ENCODE data around the gene MSI2. TPM values are rescaled to one million over a fixed set of nuclear protein-coding genes. Genes with fewer than 3 reads are reported as not detected.

MSI2 gene
- total and polyA plus RNA-seq, 2 experiments from 2014 or later, result 18.9 to 41.8 TPM

DNA sequence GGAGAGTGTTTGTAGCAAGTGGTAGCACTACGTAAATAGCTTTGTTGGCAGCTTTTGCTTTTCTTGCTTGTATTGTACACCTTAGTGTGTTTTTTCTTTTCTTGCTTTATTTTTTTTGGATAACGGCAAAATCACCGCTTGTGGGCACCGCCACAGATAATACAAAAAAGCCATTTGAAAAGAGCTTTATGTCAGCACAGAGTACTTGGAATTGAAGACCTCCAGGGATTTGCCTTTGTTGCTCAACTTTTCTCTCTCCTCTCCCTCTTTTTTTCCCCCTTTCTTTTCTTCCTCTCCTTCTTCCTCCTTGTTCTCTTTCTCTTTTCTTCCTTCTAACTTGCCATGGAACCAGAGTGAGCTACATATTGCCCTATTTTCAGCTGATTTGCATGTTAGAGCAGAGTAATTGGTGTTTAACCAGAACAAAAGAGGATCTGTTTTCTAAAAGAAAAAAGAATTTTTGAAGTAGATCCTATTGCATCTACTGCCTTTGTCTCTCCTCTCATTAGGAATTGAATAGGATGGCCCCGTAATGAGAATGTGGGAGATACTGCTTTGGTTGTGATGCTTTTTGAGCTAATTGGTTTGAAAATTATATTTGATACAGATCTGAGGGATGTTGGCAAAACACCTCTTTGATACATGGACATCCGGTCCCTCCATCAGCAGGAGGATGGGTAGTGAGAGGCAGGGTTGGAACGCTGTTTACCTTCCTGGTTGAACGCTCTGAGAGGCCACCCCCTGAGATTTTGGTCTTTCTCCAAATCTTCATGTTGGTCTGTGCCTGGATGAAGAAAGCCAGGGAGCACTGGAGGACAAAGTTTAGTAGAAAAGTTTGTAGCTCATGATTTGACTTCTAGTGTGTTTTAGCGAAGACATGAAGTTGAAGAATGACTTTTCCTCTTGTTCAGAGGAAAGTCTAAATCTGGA lies 85.6 kb downstream of the MSI2 start (continued):
- TF ChIP-seq, protein P1, sequence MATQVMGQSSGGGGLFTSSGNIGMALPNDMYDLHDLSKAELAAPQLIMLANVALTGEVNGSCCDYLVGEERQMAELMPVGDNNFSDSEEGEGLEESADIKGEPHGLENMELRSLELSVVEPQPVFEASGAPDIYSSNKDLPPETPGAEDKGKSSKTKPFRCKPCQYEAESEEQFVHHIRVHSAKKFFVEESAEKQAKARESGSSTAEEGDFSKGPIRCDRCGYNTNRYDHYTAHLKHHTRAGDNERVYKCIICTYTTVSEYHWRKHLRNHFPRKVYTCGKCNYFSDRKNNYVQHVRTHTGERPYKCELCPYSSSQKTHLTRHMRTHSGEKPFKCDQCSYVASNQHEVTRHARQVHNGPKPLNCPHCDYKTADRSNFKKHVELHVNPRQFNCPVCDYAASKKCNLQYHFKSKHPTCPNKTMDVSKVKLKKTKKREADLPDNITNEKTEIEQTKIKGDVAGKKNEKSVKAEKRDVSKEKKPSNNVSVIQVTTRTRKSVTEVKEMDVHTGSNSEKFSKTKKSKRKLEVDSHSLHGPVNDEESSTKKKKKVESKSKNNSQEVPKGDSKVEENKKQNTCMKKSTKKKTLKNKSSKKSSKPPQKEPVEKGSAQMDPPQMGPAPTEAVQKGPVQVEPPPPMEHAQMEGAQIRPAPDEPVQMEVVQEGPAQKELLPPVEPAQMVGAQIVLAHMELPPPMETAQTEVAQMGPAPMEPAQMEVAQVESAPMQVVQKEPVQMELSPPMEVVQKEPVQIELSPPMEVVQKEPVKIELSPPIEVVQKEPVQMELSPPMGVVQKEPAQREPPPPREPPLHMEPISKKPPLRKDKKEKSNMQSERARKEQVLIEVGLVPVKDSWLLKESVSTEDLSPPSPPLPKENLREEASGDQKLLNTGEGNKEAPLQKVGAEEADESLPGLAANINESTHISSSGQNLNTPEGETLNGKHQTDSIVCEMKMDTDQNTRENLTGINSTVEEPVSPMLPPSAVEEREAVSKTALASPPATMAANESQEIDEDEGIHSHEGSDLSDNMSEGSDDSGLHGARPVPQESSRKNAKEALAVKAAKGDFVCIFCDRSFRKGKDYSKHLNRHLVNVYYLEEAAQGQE (IDR thresholded peaks at IDR 0.05; ENCODE audit: unreplicated experiment), result no peak

DNA sequence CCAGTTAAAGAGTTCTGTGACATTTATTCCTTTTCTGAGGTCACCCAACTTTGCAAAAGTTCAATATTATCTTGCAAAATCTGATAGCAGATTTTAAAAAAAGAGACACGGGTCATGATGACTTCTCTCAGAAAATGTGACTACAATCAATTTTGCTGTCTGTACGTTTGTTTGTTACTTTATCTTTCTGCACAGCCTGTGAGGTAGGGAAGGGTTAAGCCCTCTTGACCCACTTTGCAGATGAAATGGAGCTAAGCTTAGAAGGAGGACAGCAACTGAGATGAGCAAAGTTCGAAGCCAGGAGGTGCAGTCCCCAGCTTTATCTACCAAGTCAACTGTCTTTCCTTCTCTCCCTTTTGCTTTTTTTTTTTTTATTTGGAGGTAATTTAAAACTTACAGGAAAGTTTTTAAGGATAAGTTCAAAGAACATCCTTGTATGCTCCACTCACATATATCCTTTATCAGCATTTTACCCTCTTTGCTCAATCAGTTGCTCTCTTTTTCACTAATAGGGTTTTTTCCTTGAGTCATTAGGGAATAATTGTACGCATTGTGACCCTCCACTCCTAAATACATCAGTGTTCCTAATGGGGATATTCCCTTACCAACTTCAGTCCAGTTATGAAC lies 86.8 kb downstream of the MSI2 start:
- H3K36me3 ChIP-seq (ENCODE audit: insufficient read depth), result peaks cover 3% of the 10 kb centered on the region; the same call in 1 of the 2 replicates
- Mint-ChIP-seq H3K4me1 (peaks cover 44% of the 10 kb centered on the region), H3K4me3 (no peak overlapping the region), H3K36me3 (ENCODE audit: low read depth) (peaks cover 20% of the 10 kb centered on the region), H3K27me3 (ENCODE audit: insufficient read depth, low read depth, poor library complexity) (peaks cover 6% of the 10 kb centered on the region), H3K27ac (no peak overlapping the region), H3K9me3 (no peaks in the 10 kb centered on the region; the same call in 2 of the 3 replicates)
- DNase-seq (ENCODE audit: low spot score), result no peak
- H3K4me2 ChIP-seq, result no peak overlapping the region
- H4K20me1 ChIP-seq (replicated peaks; ENCODE audit: insufficient read depth), result no peaks in the 10 kb centered on the region
- H3K79me2 ChIP-seq (replicated peaks; ENCODE audit: insufficient read depth), result peaks cover 28% of the 10 kb centered on the region
- no peak overlapping the region for H3K4me3 ChIP-seq
- ATAC-seq, result no peak
- no peaks in the 10 kb centered on the region for H3K27me3 ChIP-seq (ENCODE audit: insufficient read depth)
- peaks cover 8% of the 10 kb centered on the region; the same call in 1 of the 2 replicates for H3K9me2 ChIP-seq (ENCODE audit: insufficient read depth)
- no peak overlapping the region for H3K27ac ChIP-seq (ENCODE audit: low read depth)
- no peak overlapping the region for H2AFZ ChIP-seq
- H3K4me1 ChIP-seq (ENCODE audit: insufficient read depth), result peaks cover 39% of the 10 kb centered on the region
- H3F3A ChIP-seq (replicated peaks; ENCODE audit: low read depth), result no peaks in the 10 kb centered on the region; the same call in 1 of the 2 replicates
- TF ChIP-seq NANOG (IDR thresholded peaks at IDR 0.05; ENCODE audit: borderline replicate concordance) (no peak), POLR2AphosphoS5 (IDR thresholded peaks at IDR 0.05; ENCODE audit: low read depth) (no peak), ZNF114 (CRISPR knock-in tag; IDR thresholded peaks at IDR 0.05) (no peak), CREB1 (CRISPR knock-in tag; IDR thresholded peaks at IDR 0.05; ENCODE audit: low read depth) (no peak), STAT1 (IDR thresholded peaks at IDR 0.05; ENCODE audit: unreplicated experiment) (no peak), EZH2 (IDR thresholded peaks at IDR 0.05; ENCODE audit: low read depth, unreplicated experiment) (no peak), JUNB (IDR thresholded peaks at IDR 0.05; ENCODE audit: unreplicated experiment) (no peak), ZNF331 (CRISPR knock-in tag; IDR thresholded peaks at IDR 0.05; ENCODE audit: low read depth) (no peak)
- TF ChIP-seq, protein P2, sequence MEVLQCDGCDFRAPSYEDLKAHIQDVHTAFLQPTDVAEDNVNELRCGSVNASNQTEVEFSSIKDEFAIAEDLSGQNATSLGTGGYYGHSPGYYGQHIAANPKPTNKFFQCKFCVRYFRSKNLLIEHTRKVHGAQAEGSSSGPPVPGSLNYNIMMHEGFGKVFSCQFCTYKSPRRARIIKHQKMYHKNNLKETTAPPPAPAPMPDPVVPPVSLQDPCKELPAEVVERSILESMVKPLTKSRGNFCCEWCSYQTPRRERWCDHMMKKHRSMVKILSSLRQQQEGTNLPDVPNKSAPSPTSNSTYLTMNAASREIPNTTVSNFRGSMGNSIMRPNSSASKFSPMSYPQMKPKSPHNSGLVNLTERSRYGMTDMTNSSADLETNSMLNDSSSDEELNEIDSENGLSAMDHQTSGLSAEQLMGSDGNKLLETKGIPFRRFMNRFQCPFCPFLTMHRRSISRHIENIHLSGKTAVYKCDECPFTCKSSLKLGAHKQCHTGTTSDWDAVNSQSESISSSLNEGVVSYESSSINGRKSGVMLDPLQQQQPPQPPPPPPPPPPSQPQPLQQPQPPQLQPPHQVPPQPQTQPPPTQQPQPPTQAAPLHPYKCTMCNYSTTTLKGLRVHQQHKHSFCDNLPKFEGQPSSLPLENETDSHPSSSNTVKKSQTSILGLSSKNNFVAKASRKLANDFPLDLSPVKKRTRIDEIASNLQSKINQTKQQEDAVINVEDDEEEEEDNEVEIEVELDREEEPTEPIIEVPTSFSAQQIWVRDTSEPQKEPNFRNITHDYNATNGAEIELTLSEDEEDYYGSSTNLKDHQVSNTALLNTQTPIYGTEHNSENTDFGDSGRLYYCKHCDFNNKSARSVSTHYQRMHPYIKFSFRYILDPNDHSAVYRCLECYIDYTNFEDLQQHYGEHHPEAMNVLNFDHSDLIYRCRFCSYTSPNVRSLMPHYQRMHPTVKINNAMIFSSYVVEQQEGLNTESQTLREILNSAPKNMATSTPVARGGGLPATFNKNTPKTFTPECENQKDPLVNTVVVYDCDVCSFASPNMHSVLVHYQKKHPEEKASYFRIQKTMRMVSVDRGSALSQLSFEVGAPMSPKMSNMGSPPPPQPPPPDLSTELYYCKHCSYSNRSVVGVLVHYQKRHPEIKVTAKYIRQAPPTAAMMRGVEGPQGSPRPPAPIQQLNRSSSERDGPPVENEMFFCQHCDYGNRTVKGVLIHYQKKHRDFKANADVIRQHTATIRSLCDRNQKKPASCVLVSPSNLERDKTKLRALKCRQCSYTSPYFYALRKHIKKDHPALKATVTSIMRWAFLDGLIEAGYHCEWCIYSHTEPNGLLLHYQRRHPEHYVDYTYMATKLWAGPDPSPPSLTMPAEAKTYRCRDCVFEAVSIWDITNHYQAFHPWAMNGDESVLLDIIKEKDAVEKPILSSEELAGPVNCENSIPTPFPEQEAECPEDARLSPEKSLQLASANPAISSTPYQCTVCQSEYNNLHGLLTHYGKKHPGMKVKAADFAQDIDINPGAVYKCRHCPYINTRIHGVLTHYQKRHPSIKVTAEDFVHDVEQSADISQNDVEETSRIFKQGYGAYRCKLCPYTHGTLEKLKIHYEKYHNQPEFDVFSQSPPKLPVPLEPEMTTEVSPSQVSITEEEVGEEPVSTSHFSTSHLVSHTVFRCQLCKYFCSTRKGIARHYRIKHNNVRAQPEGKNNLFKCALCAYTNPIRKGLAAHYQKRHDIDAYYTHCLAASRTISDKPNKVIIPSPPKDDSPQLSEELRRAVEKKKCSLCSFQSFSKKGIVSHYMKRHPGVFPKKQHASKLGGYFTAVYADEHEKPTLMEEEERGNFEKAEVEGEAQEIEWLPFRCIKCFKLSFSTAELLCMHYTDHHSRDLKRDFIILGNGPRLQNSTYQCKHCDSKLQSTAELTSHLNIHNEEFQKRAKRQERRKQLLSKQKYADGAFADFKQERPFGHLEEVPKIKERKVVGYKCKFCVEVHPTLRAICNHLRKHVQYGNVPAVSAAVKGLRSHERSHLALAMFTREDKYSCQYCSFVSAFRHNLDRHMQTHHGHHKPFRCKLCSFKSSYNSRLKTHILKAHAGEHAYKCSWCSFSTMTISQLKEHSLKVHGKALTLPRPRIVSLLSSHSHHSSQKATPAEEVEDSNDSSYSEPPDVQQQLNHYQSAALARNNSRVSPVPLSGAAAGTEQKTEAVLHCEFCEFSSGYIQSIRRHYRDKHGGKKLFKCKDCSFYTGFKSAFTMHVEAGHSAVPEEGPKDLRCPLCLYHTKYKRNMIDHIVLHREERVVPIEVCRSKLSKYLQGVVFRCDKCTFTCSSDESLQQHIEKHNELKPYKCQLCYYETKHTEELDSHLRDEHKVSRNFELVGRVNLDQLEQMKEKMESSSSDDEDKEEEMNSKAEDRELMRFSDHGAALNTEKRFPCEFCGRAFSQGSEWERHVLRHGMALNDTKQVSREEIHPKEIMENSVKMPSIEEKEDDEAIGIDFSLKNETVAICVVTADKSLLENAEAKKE (CRISPR knock-in tag; IDR thresholded peaks at IDR 0.05), result no peak
- TF ChIP-seq, protein P3, sequence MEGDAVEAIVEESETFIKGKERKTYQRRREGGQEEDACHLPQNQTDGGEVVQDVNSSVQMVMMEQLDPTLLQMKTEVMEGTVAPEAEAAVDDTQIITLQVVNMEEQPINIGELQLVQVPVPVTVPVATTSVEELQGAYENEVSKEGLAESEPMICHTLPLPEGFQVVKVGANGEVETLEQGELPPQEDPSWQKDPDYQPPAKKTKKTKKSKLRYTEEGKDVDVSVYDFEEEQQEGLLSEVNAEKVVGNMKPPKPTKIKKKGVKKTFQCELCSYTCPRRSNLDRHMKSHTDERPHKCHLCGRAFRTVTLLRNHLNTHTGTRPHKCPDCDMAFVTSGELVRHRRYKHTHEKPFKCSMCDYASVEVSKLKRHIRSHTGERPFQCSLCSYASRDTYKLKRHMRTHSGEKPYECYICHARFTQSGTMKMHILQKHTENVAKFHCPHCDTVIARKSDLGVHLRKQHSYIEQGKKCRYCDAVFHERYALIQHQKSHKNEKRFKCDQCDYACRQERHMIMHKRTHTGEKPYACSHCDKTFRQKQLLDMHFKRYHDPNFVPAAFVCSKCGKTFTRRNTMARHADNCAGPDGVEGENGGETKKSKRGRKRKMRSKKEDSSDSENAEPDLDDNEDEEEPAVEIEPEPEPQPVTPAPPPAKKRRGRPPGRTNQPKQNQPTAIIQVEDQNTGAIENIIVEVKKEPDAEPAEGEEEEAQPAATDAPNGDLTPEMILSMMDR (conservative IDR thresholded peaks at IDR 0.05; ENCODE audit: low read depth in 2 of 2), result no peak

Data from GM23338 (cell line).